HG02852 (cell line): ENCODE data around the gene ASCL5.
A peak's percentile ranks its signal among the peaks of the same experiment; 100 is the strongest.
"Not testable (repeated sequence)": the region's sequence is repeated elsewhere in the genome, so short reads cannot be mapped to it uniquely, and the experiment has no call there.

ENCODE experiments used
- ATAC-seq: cut with Tn5 transposase; IDR thresholded peaks from one replicate; pipeline ENCODE4 v1.9.1; 2021; ENCODE audit warnings: mild to moderate bottlenecking, moderate library complexity; ENCODE audit not compliant: unreplicated experiment

The ASCL5 gene

GRCh38 chr1:201126832-201127754 lies at the start of gene ASCL5:
Gene ASCL5 (minus strand): TSS chr1:201127184. CDS start chr1:201115372, 11,812 bp downstream.
- ATAC-seq: no peak

- no peak for ATAC-seq
These were observed 49.0 kb upstream of the ASCL5 start for GRCh38 chr1:201175820-201176500.

GRCh38 chr1:201173736-201174135 lies 46.8 kb upstream of the ASCL5 start:
- ATAC-seq: no peak

GRCh38 chr1:201172999-201173610 lies 46.1 kb upstream of the ASCL5 start:
- no peak for ATAC-seq

GRCh38 chr1:201172326-201172725 lies 45.3 kb upstream of the ASCL5 start:
- no peak for ATAC-seq

- peak; percentile 57 for ATAC-seq
These were observed 44.4 kb upstream of the ASCL5 start for GRCh38 chr1:201171063-201172036.

GRCh38 chr1:201170533-201171062 lies 43.6 kb upstream of the ASCL5 start:
- peak; percentile 95 for ATAC-seq

GRCh38 chr1:201169971-201170532 lies 43.1 kb upstream of the ASCL5 start:
- ATAC-seq: no peak

GRCh38 chr1:201169203-201169602 lies 42.2 kb upstream of the ASCL5 start:
- ATAC-seq: no peak

GRCh38 chr1:201167041-201167991 lies 40.3 kb upstream of the ASCL5 start:
- no peak for ATAC-seq

- no peak for ATAC-seq
These were observed 37.7 kb upstream of the ASCL5 start for GRCh38 chr1:201164645-201165044.

GRCh38 chr1:201163707-201164106 lies 36.7 kb upstream of the ASCL5 start:
- no peak for ATAC-seq

- ATAC-seq: not testable (repeated sequence)
These were observed 36.1 kb upstream of the ASCL5 start for GRCh38 chr1:201163036-201163435.

- no peak for ATAC-seq
These were observed 31.0 kb upstream of the ASCL5 start for GRCh38 chr1:201157949-201158348.

GRCh38 chr1:201156819-201157218 lies 29.8 kb upstream of the ASCL5 start:
- no peak for ATAC-seq

- no peak for ATAC-seq
These were observed 29.4 kb upstream of the ASCL5 start for GRCh38 chr1:201156346-201156745.

- no peak for ATAC-seq
These were observed 28.4 kb upstream of the ASCL5 start for GRCh38 chr1:201155354-201155753.

GRCh38 chr1:201154389-201155165 lies 27.6 kb upstream of the ASCL5 start, which contains the start of gene TMEM9:
Gene TMEM9 (minus strand): TSS chr1:201154474. CDS start chr1:201153923, 551 bp downstream.
- ATAC-seq: peak; percentile 98
